Activated naive CD8-positive, alpha-beta T cell treated with anti-CD3 and anti-CD28 coated beads, Interleukin-2, amount 50 U/mL, for 24 hours (primary cell): ENCODE measurements around the gene MPND.

Source experiments
- ATAC-seq: fragments of 150-1000 bp; cut with Tn5 transposase; one replicate; pipeline ENCODE4 v1.10.0; 2021
- DNase-seq: peaks from one replicate; pipeline ENCODE4 v3.0.0; 2021
- H3K27ac Mint-ChIP-seq: one replicate; pipeline ENCODE4 v1.8.0; 2021; ENCODE audit warnings: mild to moderate bottlenecking, mixed read lengths
- H3K27me3 Mint-ChIP-seq: one replicate; pipeline ENCODE4 v1.8.0; 2021; ENCODE audit warnings: mixed read lengths
- H3K36me3 Mint-ChIP-seq: one replicate; pipeline ENCODE4 v1.8.0; 2021; ENCODE audit warnings: low read depth, mixed read lengths
- H3K4me1 Mint-ChIP-seq: one replicate; pipeline ENCODE4 v1.8.0; 2021; ENCODE audit warnings: mixed read lengths
- H3K4me3 Mint-ChIP-seq: one replicate; pipeline ENCODE4 v1.8.0; 2021; ENCODE audit warnings: mild to moderate bottlenecking, moderate library complexity, mixed read lengths
- H3K9me3 Mint-ChIP-seq: one replicate; pipeline ENCODE4 v1.8.0; 2021; ENCODE audit warnings: mixed read lengths

The MPND gene

DNA sequence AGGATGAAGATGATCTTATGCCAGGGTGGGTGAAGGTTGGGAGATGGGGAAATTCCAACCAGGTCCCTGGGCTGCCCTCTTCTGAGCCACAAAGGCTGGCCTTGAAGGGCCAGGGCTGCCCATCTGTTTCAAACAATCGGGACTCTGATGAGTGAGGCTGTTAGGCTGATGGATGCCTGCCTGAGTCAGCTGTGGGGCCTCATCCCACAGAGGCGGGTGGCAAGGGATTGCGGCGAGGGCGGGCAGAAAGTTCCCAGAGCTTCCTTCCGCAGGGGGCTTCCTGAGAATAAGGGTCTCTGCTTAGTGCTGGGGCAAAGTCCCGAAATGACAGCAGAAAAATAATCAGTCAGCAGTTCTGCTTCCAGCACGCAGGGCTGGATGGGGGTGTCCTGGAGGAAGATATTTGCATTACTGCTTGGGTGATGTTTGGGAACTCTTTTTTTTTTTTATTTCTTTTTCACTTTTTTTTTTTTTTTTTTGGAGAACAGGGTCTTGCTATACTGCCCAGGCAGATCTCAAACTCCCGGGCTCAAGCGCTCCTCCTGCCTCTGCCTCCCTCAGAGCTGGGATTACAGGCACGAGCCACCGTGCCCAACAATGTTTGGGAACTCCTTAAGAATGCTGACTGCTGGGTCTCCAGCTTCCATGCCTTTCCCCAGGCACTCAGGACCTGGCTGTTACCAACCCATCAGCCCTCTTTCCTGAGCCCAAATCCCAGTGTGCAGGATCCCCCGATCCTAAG, 42.9 kb downstream of the MPND start:
- Mint-ChIP-seq H3K27ac (no peak overlapping the region), H3K36me3 (peaks cover 3% of the 10 kb centered on the region), H3K4me1 (peaks cover 22% of the 10 kb centered on the region), H3K4me3 (no peak overlapping the region), H3K27me3 (no peaks in the 10 kb centered on the region), H3K9me3 (no peaks in the 10 kb centered on the region)
- no peak for ATAC-seq
- DNase-seq: no peak

- DNase-seq: no peak
- H3K27ac Mint-ChIP-seq: peak overlapping the region; percentile 26
These were observed 45.1 kb downstream of the MPND start for GRCh38 chr19:4388337-4389063.

GRCh38 chr19:4389064-4389375, 45.7 kb downstream of the MPND start:
- H3K27ac Mint-ChIP-seq: no peak overlapping the region

More at GRCh38 chr19:4388337-4389063, 45.1 kb downstream of the MPND start:
- Mint-ChIP-seq H3K4me3 (no peak overlapping the region), H3K27me3 (no peaks in the 10 kb centered on the region), H3K36me3 (peaks cover under 1% of the 10 kb centered on the region), H3K4me1 (peaks cover 25% of the 10 kb centered on the region), H3K9me3 (no peaks in the 10 kb centered on the region)
- no peak for ATAC-seq

DNA sequence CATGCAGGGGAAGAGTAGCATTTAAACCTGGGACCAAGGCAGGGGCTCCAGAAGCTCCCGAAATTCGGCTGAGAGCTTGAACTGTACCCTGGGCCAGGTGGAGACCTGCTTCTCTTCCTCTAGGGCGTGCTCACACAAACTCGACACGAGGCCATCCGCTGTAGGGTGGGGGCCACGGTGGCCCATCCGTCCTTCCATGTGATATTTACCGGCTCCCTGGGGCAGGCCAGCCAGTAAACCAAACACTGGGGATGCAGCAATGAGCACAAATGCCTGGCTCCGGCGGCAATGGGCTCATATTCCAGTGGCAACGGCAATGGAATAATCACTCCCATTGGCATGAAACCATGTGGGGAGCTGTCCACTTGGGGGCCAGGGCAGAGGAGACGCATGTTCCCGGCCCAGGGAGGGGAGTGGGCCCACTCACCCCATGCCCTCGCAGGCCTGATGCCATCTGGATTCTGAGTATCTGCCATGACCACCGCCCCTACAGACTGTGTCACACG, 46.2 kb downstream of the MPND start:
- no peak for ATAC-seq
- no peak overlapping the region for H3K4me3 Mint-ChIP-seq
- H3K36me3 Mint-ChIP-seq: peaks cover 3% of the 10 kb centered on the region
- H3K9me3 Mint-ChIP-seq: no peaks in the 10 kb centered on the region
- no peaks in the 10 kb centered on the region for H3K27me3 Mint-ChIP-seq
- no peak overlapping the region for H3K27ac Mint-ChIP-seq
- peaks cover 32% of the 10 kb centered on the region for H3K4me1 Mint-ChIP-seq
- DNase-seq: no peak

More at GRCh38 chr19:4389064-4389375, 45.7 kb downstream of the MPND start:
- no peaks in the 10 kb centered on the region for H3K27me3 Mint-ChIP-seq
- H3K4me3 Mint-ChIP-seq: no peak overlapping the region
- no peak for DNase-seq
- peaks cover 2% of the 10 kb centered on the region for H3K36me3 Mint-ChIP-seq
- H3K9me3 Mint-ChIP-seq: no peaks in the 10 kb centered on the region
- ATAC-seq: no peak
- H3K4me1 Mint-ChIP-seq: peaks cover 28% of the 10 kb centered on the region

GRCh38 chr19:4390017-4390566, 46.7 kb downstream of the MPND start:
- no peak overlapping the region for H3K4me3 Mint-ChIP-seq
- no peak for DNase-seq
- peaks cover 7% of the 10 kb centered on the region for H3K36me3 Mint-ChIP-seq
- H3K9me3 Mint-ChIP-seq: no peaks in the 10 kb centered on the region
- no peaks in the 10 kb centered on the region for H3K27me3 Mint-ChIP-seq
- ATAC-seq: no peak
- H3K4me1 Mint-ChIP-seq: peaks cover 36% of the 10 kb centered on the region
- H3K27ac Mint-ChIP-seq: peak overlapping the region; percentile 59

- no peak for DNase-seq
- no peak overlapping the region for H3K27ac Mint-ChIP-seq
- peaks cover 11% of the 10 kb centered on the region for H3K36me3 Mint-ChIP-seq
- H3K4me3 Mint-ChIP-seq: no peak overlapping the region
- H3K27me3 Mint-ChIP-seq: no peaks in the 10 kb centered on the region
- peaks cover 40% of the 10 kb centered on the region for H3K4me1 Mint-ChIP-seq
- no peaks in the 10 kb centered on the region for H3K9me3 Mint-ChIP-seq
- ATAC-seq: no peak
These were observed 47.4 kb downstream of the MPND start for GRCh38 chr19:4390567-4391305.

GRCh38 chr19:4391306-4391693, 47.9 kb downstream of the MPND start:
- Mint-ChIP-seq H3K9me3 (no peaks in the 10 kb centered on the region), H3K4me3 (no peak overlapping the region), H3K36me3 (peaks cover 13% of the 10 kb centered on the region), H3K4me1 (peaks cover 42% of the 10 kb centered on the region), H3K27me3 (no peaks in the 10 kb centered on the region), H3K27ac (no peak overlapping the region)
- no peak for DNase-seq
- no peak for ATAC-seq

DNA sequence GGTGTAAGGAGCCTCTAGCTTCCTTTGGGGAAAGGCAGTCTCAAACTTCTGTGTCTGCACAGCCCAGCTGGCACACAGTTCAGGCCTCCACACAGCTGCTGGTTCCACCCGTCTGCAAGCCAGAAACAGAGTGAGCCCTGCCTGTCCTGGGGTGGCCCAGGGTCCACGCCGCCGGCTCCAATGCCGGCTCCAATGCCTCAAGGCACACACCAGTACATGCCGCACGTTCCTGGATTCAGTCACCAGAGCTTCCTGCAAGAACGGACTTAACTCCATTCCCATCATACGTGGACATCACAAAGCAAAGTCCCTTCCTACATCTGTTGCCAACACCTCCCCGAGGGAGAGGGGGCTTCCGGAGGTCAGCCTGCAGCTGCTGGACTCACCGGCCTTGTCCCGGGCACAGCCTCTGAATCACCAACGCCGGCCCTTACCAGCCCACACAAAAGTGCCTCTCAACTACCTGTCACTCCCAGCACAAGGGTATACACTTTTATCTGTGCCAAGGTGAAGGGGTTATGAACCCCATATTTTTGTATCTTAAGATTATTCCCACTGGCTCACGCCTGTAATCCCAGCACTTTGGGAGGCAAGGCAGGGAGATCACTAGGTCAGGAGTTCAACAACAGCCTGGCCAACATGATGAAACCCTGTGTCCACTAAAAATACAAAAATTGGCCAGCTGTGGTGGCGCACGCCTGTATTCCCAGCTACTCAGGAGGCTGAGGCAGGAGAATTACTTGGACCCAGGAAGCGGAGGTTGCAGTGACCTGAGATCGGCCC, 48.5 kb downstream of the MPND start:
- ATAC-seq: no peak
- H3K4me1 Mint-ChIP-seq: peaks cover 46% of the 10 kb centered on the region
- H3K27ac Mint-ChIP-seq: no peak overlapping the region
- H3K4me3 Mint-ChIP-seq: no peak overlapping the region
- H3K36me3 Mint-ChIP-seq: peaks cover 19% of the 10 kb centered on the region
- H3K9me3 Mint-ChIP-seq: no peaks in the 10 kb centered on the region
- DNase-seq: no peak
- H3K27me3 Mint-ChIP-seq: no peaks in the 10 kb centered on the region

DNA sequence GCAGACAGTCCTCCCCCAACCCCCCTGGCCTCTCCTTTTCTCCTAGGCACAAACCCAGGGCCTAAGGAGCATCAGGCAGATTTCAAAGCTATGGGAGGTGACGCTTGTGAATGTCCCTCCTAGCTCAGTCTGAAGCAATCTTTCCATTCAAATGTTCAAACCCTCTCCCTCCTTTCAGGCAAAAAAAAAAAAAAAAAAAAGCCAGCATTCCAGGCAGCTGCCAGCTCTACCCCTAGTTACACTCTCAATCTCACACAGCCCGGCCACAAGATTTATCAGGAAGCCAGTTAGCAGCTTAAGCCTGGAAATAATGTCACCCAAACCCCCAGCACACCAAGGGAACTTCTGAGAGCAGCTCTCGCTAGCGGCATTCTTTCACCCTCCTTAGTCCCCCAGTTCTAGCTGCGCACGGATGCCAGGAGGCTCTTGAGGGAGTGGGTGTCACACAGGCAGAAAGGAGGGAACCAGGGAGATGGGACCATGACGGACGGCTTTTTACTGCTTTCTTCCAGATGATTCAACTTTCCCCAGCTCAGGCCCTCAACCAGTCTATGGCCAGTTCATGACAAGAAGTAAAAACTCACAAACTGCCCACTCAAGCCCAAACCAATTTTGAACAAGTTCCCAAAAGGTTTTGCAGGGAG, 50.7 kb downstream of the MPND start:
- Mint-ChIP-seq H3K27ac (no peak overlapping the region), H3K27me3 (no peaks in the 10 kb centered on the region), H3K36me3 (peaks cover 24% of the 10 kb centered on the region), H3K9me3 (no peaks in the 10 kb centered on the region), H3K4me3 (no peak overlapping the region), H3K4me1 (peaks cover 60% of the 10 kb centered on the region)
- DNase-seq (no peak), ATAC-seq (no peak)

DNA sequence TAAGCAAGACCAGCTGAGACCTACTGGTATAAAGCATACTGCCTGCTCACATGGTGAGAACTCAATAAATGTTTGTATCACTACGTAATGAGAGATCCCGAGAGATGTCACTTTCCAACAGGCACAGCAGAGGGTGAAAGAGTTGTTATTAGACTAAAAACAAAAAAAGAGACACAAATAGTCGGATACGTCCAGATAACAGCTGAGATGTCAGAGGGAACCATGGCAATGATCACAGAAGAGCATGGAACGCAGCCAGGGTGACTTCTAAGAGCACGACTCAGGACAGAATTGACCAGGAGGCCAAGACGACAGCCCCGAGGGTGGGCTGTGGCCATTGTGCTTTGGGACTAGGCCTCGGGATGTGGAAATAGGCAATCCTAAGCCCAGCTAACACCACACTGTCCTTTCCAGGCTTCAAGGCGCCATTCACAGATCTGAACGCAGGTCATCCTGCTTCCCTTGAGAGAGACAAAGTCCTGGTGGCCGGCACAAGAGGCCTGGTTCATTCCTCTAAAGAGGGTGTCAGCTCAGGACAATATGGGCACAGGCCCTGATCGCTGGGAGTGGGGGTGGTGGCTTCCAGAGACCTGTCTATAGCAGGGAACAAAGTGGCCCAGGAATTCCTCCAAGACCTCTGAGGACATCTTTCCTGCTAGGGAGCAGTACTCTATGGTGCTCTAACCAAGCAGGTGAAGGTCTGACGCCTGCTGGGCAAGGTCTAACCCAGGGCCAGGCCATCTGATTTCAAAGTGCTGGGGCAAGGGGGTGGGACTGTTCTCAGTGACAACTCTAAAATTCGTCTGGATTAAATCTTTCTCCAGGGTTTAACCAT, 53.8 kb downstream of the MPND start:
- H3K4me3 Mint-ChIP-seq: no peak overlapping the region
- no peaks in the 10 kb centered on the region for H3K27me3 Mint-ChIP-seq
- H3K9me3 Mint-ChIP-seq: no peaks in the 10 kb centered on the region
- no peak for DNase-seq
- no peak overlapping the region for H3K27ac Mint-ChIP-seq
- ATAC-seq: no peak
- H3K4me1 Mint-ChIP-seq: peaks cover 56% of the 10 kb centered on the region
- peaks cover 24% of the 10 kb centered on the region for H3K36me3 Mint-ChIP-seq

DNA sequence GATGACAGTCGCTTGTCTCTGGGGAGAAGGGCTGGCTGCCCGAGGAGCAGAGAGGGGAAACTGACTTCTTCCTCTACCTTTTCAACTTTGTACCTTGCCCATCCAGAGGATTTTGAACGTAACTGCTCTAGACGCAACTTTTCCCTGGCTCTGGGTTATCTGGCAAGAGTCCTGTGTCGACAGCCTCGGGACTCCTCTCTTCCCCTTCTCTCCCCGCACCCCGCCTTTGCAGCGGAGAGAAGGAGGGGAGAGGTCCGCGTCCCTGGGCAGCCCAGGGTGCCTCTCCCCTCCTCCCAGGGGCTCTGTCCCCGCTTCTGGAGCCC, 56.4 kb downstream of the MPND start:
- Mint-ChIP-seq H3K4me1 (peaks cover 63% of the 10 kb centered on the region), H3K4me3 (peak overlapping the region; percentile 86), H3K27me3 (no peaks in the 10 kb centered on the region), H3K27ac (peak overlapping the region; percentile 83), H3K36me3 (peaks cover 29% of the 10 kb centered on the region), H3K9me3 (no peaks in the 10 kb centered on the region)
- ATAC-seq: peak; percentile 4
- no peak for DNase-seq

GRCh38 chr19:4400135-4400936, 57.0 kb downstream of the MPND start, which contains the start of gene SH3GL1:
TSS of gene SH3GL1 (minus strand) at chr19:4400547. CDS start at chr19:4400368, 179 bp downstream.
- H3K4me3 Mint-ChIP-seq: peak within 1 kb of the TSS; percentile 94
- no peaks in the 10 kb centered on the region for H3K9me3 Mint-ChIP-seq
- H3K36me3 Mint-ChIP-seq: peaks cover 28% of the 10 kb centered on the region
- peak; percentile 63 for ATAC-seq
- peak within 1 kb of the TSS; percentile 94 for H3K27ac Mint-ChIP-seq
- H3K27me3 Mint-ChIP-seq: no peaks in the 10 kb centered on the region
- DNase-seq: peak; percentile 93
- peaks cover 62% of the 10 kb centered on the region for H3K4me1 Mint-ChIP-seq
